ENCODE results near the gene PLXND1.

PLXND1 gene

GRCh38 chr3:129548104-129548965 is 58.1 kb downstream of the PLXND1 start:
- TF ChIP-seq CREB1 (IDR thresholded peaks at IDR 0.05; ENCODE audit: low read depth) (no peak), YY1 (IDR thresholded peaks at IDR 0.05; ENCODE audit: low read depth) (no peak), RAD21 (IDR thresholded peaks at IDR 0.05; ENCODE audit: low read depth) (no peak), USF1 (IDR thresholded peaks at IDR 0.05) (no peak), CEBPB (IDR thresholded peaks at IDR 0.05) (no peak), EP300 (IDR thresholded peaks at IDR 0.05; ENCODE audit: borderline replicate concordance) (no peak), MAX (IDR thresholded peaks at IDR 0.05) (no peak), FOXM1 (IDR thresholded peaks at IDR 0.05; ENCODE audit: borderline replicate concordance, low read depth) (no peak), REST (IDR thresholded peaks at IDR 0.05; ENCODE audit: low read depth) (no peak), EGR1 (IDR thresholded peaks at IDR 0.05) (no peak), NFIC (IDR thresholded peaks at IDR 0.05) (no peak), TCF12 (IDR thresholded peaks at IDR 0.05; ENCODE audit: low read depth) (no peak), ZBTB7A (IDR thresholded peaks at IDR 0.05; ENCODE audit: low read depth) (no peak), TEAD4 (IDR thresholded peaks at IDR 0.05) (no peak), TAF1 (IDR thresholded peaks at IDR 0.05; ENCODE audit: low read depth) (no peak)

GRCh38 chr3:129547241-129547640 is 59.2 kb downstream of the PLXND1 start:
- TF ChIP-seq TAF1 (IDR thresholded peaks at IDR 0.05; ENCODE audit: low read depth): no peak
- TF ChIP-seq EP300 (IDR thresholded peaks at IDR 0.05; ENCODE audit: borderline replicate concordance): no peak
- TF ChIP-seq EGR1 (IDR thresholded peaks at IDR 0.05): no peak
- TF ChIP-seq TCF12 (IDR thresholded peaks at IDR 0.05; ENCODE audit: low read depth): no peak
- no peak for TF ChIP-seq TEAD4 (IDR thresholded peaks at IDR 0.05)
- TF ChIP-seq CREB1 (IDR thresholded peaks at IDR 0.05; ENCODE audit: low read depth): no peak
- no peak for TF ChIP-seq CEBPB (IDR thresholded peaks at IDR 0.05)
- no peak for TF ChIP-seq NFIC (IDR thresholded peaks at IDR 0.05)
- TF ChIP-seq RAD21 (IDR thresholded peaks at IDR 0.05; ENCODE audit: low read depth): no peak
- TF ChIP-seq YY1 (IDR thresholded peaks at IDR 0.05; ENCODE audit: low read depth): no peak
- TF ChIP-seq USF1 (IDR thresholded peaks at IDR 0.05): no peak
- no peak for TF ChIP-seq FOXM1 (IDR thresholded peaks at IDR 0.05; ENCODE audit: borderline replicate concordance, low read depth)
- TF ChIP-seq REST (IDR thresholded peaks at IDR 0.05; ENCODE audit: low read depth): no peak
- no peak for TF ChIP-seq MAX (IDR thresholded peaks at IDR 0.05)
- no peak for TF ChIP-seq ZBTB7A (IDR thresholded peaks at IDR 0.05; ENCODE audit: low read depth)

GRCh38 chr3:129543999-129544398 is 62.5 kb downstream of the PLXND1 start:
- no peak for TF ChIP-seq CEBPB (IDR thresholded peaks at IDR 0.05)
- no peak for TF ChIP-seq TAF1 (IDR thresholded peaks at IDR 0.05; ENCODE audit: low read depth)
- TF ChIP-seq NFIC (IDR thresholded peaks at IDR 0.05): no peak
- no peak for TF ChIP-seq TEAD4 (IDR thresholded peaks at IDR 0.05)
- no peak for TF ChIP-seq ZBTB7A (IDR thresholded peaks at IDR 0.05; ENCODE audit: low read depth)
- TF ChIP-seq CREB1 (IDR thresholded peaks at IDR 0.05; ENCODE audit: low read depth): no peak
- no peak for TF ChIP-seq YY1 (IDR thresholded peaks at IDR 0.05; ENCODE audit: low read depth)

GRCh38 chr3:129543156-129543790 is 63.2 kb downstream of the PLXND1 start, which contains the start of gene H1-8:
Gene H1-8 (plus strand): TSS chr3:129543175. CDS start chr3:129543219, 44 bp downstream.
- TF ChIP-seq USF1 (IDR thresholded peaks at IDR 0.05) (no peak), TEAD4 (IDR thresholded peaks at IDR 0.05) (no peak), NFIC (IDR thresholded peaks at IDR 0.05) (no peak), EGR1 (IDR thresholded peaks at IDR 0.05) (no peak), TCF12 (IDR thresholded peaks at IDR 0.05; ENCODE audit: low read depth) (no peak), MAX (IDR thresholded peaks at IDR 0.05) (no peak), ZBTB7A (IDR thresholded peaks at IDR 0.05; ENCODE audit: low read depth) (no peak), FOXM1 (IDR thresholded peaks at IDR 0.05; ENCODE audit: borderline replicate concordance, low read depth) (no peak), CEBPB (IDR thresholded peaks at IDR 0.05) (no peak), CREB1 (IDR thresholded peaks at IDR 0.05; ENCODE audit: low read depth) (no peak), REST (IDR thresholded peaks at IDR 0.05; ENCODE audit: low read depth) (no peak), TAF1 (IDR thresholded peaks at IDR 0.05; ENCODE audit: low read depth) (no peak), EP300 (IDR thresholded peaks at IDR 0.05; ENCODE audit: borderline replicate concordance) (no peak), YY1 (IDR thresholded peaks at IDR 0.05; ENCODE audit: low read depth) (no peak), RAD21 (IDR thresholded peaks at IDR 0.05; ENCODE audit: low read depth) (no peak)

All from Ishikawa (cell line).